ENCODE results near the gene PPP1R13B. TPM values are rescaled to one million over a fixed set of nuclear protein-coding genes. Genes with fewer than 3 reads are reported as not detected.

The PPP1R13B gene
- total and polyA plus RNA-seq, 8 donors, result 20.9 to 33.9 (median 26.9) TPM

GRCh38 chr14:103816991-103817390 lies 30.4 kb downstream of the PPP1R13B start:
- 39 to 40% methylated on average over 3 of the region's 3 CpGs for WGBS, 2 donors
- intact Hi-C loops (cut with DNase I), result no loop called here
- Histone ChIP-seq H3K27ac (peak overlapping the region in 1 of 4 donors; percentile 2), H3K4me1 (peaks cover 9 to 40% (median 33%) of the 10 kb centered on the region in 3 donors), H3K4me3 (no peak overlapping the region), H3K36me3 (no peaks in the 10 kb centered on the region), H3K27me3 (no peaks in the 10 kb centered on the region), H3K9me3 (no peaks in the 10 kb centered on the region)
- FAIRE-seq (no peak), ATAC-seq (no peak), DNase-seq (no peak)
- TF ChIP-seq CTCF (IDR thresholded peaks at IDR 0.05), result no peak

- Histone ChIP-seq H3K9me3 (no peaks in the 10 kb centered on the region), H3K27ac (no peak overlapping the region), H3K27me3 (no peaks in the 10 kb centered on the region), H3K4me1 (peaks cover 9 to 35% (median 23%) of the 10 kb centered on the region in 3 donors), H3K4me3 (no peak overlapping the region), H3K36me3 (no peaks in the 10 kb centered on the region)
- no peak for ATAC-seq
- no peak for FAIRE-seq
- WGBS, 2 donors, result 68 to 89% methylated on average over 7 of the region's 7 CpGs
- intact Hi-C loops (cut with DNase I), result no loop called here
- no peak for TF ChIP-seq CTCF (IDR thresholded peaks at IDR 0.05)
- DNase-seq, result no peak
Observed at GRCh38 chr14:103815253-103815652, 32.1 kb downstream of the PPP1R13B start.

- 37 to 47% methylated on average over 2 of the region's 2 CpGs for whole genome bisulfite sequencing, 2 donors
- TF ChIP-seq CTCF (IDR thresholded peaks at IDR 0.05), result no peak
- H3K27me3 ChIP-seq, result no peaks in the 10 kb centered on the region
- H3K4me1 ChIP-seq, result peaks cover 0 to 11% (median under 1%) of the 10 kb centered on the region in 3 donors
- H3K27ac ChIP-seq, result peak overlapping the region in 1 of 4 donors; percentile 33
- ATAC-seq, result peak; percentile 46 to 70 (median 58)
- no peak overlapping the region for H3K4me3 ChIP-seq
- no peaks in the 10 kb centered on the region for H3K36me3 ChIP-seq
- no peak for DNase-seq
- no peak for FAIRE-seq
- intact Hi-C loops (cut with DNase I), result no loop called here
- H3K9me3 ChIP-seq, result no peaks in the 10 kb centered on the region
Observed at GRCh38 chr14:103811189-103811588, 36.2 kb downstream of the PPP1R13B start.

GRCh38 chr14:103808403-103809001 lies 38.9 kb downstream of the PPP1R13B start:
- Histone ChIP-seq H3K36me3 (no peaks in the 10 kb centered on the region), H3K27me3 (no peaks in the 10 kb centered on the region), H3K4me1 (peaks cover 0 to 11% (median 8%) of the 10 kb centered on the region in 3 donors), H3K9me3 (no peaks in the 10 kb centered on the region), H3K4me3 (no peak overlapping the region), H3K27ac (no peak overlapping the region)
- peak; percentile 57 to 84 (median 80) for TF ChIP-seq CTCF (IDR thresholded peaks at IDR 0.05)
- ATAC-seq, result peak; percentile 79 to 91 (median 88)
- 44 to 52% methylated on average over 6 of the region's 6 CpGs for WGBS, 2 donors
- intact Hi-C loops (cut with DNase I), result loop anchor here in 2 of 3 donors (5.0 kb wide), 1 partner anchor 104 kb away; no protein-coding TSS in a partner anchor
- peak; percentile 74 for FAIRE-seq
- DNase-seq, result peak; percentile 78 to 87 (median 82)

- DNase-seq (no peak), FAIRE-seq (no peak), ATAC-seq (peak in 2 of 4 donors; percentile 13 to 43)
- H3K4me3 ChIP-seq, result no peak overlapping the region
- peaks cover 0 to 11% (median 8%) of the 10 kb centered on the region in 3 donors for H3K4me1 ChIP-seq
- intact Hi-C loops (cut with DNase I), result loop anchor here in 2 of 3 donors (5.0 kb wide), 1 partner anchor 105 kb away; no protein-coding TSS in a partner anchor
- no peaks in the 10 kb centered on the region for H3K9me3 ChIP-seq
- no peak for TF ChIP-seq CTCF (IDR thresholded peaks at IDR 0.05)
- no peaks in the 10 kb centered on the region for H3K36me3 ChIP-seq
- H3K27me3 ChIP-seq, result no peaks in the 10 kb centered on the region
- 28 to 30% methylated on average over 5 of the region's 5 CpGs for WGBS, 2 donors
- no peak overlapping the region for H3K27ac ChIP-seq
Observed at GRCh38 chr14:103806805-103807204, 40.6 kb downstream of the PPP1R13B start.
